NOMO-1 treated with dmso at 0.1 percent for 144 hours (cell line): ENCODE measurements around the gene GSE1.
"Not testable (repeated sequence)": the region's sequence is repeated elsewhere in the genome, so short reads cannot be mapped to it uniquely, and the experiment has no call there.

Experiments used
- DNase-seq: peaks from one replicate; lab custom pipeline; 2025; ENCODE audit not compliant: unreplicated experiment; lab: John Stamatoyannopoulos, UW

Gene GSE1

DNA sequence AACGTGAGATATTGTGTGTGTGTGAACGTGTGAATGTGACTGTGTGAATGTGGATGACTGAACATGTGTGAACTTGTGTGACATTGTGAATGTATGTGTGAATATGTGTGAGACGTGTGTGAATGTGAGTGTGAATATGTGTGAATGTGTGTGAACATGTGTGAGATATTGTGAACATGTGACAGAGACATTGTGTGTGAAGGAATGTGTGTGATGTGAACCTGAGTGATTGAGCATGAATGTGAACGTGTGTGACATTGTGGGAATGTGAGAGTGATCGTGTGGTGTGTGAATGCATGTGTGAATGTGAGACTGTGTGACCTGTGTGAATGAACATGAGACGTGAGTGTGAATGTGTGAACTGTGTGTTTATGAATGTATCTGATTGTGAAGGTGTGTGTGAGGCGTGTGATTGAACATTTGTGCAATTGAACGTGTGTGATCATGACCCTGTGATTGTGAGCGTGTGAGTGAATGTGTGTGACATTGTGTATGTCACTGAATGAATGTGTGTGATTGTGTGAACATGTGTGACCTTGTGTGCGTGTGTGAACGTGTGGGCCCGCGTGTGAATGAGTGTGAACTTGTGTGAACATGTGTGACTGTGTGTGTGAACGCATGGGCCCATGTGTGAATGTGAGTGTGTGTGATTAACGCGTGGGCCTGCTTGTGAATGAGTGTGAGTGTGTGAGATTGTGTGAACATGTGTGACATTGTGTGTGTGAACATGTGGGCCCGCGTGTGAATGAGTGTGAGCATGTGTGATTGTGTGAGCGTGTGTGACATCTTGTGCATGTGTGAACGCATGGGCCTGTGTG is 23.2 kb upstream of the GSE1 start:
- DNase-seq, result no peak

DNA sequence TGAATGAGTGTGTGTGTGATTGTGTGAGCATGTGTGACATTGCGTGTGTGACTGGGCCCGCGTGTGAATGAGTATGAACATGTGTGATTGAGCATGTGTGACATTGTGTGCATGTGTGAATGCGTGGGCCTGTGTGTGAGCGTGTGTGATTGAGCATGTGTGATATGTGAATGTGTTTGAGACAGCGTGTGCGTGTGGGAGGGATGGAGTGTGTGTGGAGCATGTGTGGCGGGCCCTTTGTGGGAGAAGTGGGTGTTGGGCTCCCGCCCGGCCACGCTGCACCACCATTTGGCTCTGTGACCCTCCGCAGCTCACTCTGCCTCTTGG is 22.7 kb upstream of the GSE1 start:
- no peak for DNase-seq

- DNase-seq, result no peak
Observed at GRCh38 chr16:85591381-85591780, 21.7 kb upstream of the GSE1 start.

DNA sequence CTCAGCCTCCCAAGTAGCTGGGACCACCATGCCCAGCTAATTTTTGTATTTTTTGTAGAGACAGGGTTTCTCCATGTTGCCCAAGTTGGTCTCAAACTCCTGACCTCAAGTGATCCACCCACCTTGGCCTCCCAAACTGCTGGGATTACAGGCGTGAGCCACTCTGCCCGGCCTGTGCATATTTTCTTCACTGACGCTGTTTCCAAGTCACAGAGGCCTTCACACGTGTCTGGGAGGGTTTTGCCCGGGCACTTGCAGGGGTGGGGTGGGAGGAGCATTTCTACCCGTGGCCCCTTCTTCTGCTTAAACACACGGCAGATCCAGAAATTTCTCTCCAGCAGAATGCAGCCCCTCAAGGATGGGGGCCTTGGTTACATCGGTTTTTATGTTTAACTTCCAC is 20.8 kb upstream of the GSE1 start:
- DNase-seq, result not testable (repeated sequence)

GRCh38 chr16:85592700-85593493 is 20.2 kb upstream of the GSE1 start:
- no peak for DNase-seq

DNA sequence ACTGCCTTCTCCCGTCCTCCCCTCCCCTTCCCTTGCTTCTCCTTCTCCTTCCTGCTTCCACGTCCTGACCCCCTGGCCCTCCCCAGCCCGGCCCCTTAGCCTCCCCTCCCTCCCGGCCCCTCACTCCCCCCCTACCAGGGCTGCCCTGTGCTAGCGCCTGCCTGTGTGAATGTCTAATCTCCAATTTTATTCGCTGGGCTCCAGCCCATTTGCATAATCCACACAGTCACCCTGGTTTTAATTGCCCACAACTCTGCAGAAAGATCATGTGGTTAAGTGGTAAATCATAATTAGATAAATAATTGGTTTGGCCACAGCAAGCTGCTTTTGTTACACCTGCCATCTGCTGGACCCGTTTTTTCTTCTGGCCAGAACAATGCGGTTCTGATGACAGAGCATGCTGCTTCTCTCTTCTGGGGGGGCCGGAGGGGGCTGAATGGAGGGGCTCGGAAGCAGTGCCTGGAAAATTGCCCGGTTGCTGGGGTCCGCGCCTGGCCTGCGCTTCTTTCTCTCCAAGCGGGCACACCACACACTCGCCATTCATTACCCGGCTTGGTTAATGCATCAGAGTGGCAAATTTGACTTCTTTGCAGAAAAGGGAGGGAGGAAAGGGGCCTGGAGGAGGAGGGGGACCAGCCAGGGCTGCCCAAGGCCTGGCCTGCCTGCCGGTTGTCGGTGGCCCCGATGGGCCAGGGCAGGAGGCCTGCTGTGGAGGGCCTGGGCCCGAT is 19.5 kb upstream of the GSE1 start:
- DNase-seq, result peak; percentile 58

DNA sequence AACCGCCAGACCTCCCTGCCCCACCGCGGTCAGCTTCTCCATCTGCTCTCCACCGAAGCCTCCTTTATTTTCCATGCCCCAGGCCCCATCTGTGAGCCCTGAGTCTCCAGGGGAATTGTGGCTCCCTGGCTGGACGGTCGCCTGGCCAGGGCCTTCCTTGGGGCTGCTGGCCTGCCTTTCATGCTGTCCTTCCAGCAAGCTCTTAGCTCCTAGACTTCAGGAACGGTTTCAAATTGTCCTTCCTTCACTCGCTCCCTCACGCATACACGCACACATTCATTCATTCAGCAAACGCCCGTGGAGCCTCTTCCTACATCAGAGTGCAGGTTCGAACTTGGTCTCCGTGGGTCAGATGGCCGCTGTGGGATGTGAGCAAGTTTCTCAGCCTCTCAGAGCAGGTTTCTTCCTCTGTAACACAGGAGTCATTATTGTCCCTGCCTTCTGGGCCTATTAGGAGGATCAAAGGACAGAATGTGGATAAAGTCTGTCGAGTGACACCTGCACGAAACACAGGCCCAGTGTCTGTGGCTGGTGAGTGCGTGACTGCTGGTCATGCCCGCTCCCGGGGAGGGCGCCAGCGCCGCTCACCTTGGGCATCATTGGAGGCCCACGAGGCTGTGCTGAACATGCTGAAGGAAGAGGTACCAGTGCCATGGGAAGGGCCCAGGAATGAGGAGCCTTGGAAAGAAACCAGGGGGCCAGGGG is 18.7 kb upstream of the GSE1 start:
- no peak for DNase-seq

GRCh38 chr16:85594978-85595661 is 18.0 kb upstream of the GSE1 start:
- DNase-seq, result no peak

GRCh38 chr16:85595812-85596502 is 17.2 kb upstream of the GSE1 start:
- no peak for DNase-seq

DNA sequence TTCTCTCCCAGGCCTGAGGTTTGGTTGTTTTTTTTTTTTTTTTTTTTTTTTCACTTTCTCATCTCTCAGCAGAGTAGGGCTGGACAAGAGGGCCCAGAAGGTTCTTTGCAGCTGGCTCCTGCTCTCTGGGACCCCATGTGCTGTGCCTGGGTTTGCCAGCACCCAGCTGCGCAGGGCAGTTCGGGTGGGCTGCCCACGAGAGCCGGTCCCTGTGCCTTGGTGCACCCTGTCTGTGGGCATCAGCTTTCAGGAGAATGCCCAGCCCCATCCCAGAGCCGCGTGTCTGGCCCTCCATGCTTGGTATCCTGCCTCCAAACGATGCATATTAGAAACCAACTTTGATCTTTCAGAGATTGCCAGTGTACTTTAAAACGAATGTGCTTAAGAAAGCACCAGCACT is 15.0 kb upstream of the GSE1 start:
- no peak for DNase-seq

- no peak for DNase-seq
Observed at GRCh38 chr16:85600078-85600477, 13.0 kb upstream of the GSE1 start.

DNA sequence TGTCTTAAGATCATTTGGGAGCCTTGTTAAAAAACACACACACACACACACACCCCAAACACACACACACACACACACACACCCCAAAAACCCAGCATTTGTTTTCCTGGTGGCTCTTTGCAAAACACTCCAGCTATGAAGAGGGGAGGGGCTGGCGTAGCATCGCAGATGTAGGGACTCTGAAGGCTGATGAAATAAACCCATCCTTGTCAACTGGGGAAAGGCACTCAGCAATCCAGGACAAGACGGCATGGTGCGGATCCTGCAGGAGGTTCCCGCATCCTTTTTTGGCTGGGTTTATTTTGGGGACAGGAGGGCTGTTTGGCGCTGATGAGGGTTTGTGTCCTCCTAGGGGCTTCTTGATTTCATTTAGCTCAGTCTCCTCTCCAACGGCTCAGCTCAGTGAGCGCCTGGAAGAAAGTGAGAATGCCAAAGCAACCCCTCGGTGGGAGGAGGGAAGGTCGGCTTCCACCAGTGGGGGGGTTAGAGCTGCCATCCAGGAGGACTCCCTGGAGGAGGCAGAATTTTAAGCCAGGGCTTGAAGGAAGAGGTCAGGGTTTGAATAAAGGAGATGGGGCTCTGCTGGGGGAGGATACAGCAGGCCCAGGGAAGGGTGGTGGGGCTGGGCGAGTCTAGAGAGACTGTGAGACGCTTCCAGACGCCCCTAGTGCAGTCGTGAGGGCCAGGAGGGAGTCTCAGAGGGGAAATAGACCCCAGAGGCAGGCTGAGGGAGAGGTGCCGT is 12.4 kb upstream of the GSE1 start:
- no peak for DNase-seq

GRCh38 chr16:85601272-85601639 is 11.9 kb upstream of the GSE1 start:
- no peak for DNase-seq

DNA sequence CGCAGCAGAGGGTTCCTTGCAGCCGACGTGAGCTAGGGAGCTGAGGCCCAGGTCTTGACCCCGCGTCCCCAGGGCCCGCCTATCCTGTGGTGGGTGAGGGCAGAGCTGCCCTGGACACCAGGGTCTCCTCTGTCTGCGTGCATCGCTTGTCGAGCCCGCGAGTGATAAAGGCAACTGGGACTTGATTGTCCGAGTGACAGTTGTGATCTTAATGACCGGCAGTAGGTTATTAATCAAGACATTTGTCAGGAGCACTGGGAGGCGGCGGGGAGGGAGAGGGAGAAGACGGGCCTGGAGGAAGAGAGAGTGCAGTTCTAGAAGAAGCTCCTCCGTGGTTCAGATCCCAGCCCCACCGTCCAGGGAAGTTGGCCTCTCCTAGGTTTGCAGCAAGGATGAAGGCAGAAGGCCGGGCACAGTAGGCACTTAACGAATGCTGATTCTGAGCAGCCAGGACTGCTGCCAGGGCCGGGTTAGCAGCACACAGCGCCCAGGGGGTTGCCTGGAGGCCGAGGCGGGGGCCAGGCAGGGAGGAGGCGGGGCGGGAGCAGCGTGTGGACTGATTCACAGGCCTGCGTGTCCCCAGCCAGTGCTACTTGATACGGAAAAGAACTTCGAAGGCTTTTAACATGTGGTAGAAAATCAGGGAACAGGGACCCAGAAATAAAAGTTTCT is 11.3 kb upstream of the GSE1 start:
- no peak for DNase-seq

DNA sequence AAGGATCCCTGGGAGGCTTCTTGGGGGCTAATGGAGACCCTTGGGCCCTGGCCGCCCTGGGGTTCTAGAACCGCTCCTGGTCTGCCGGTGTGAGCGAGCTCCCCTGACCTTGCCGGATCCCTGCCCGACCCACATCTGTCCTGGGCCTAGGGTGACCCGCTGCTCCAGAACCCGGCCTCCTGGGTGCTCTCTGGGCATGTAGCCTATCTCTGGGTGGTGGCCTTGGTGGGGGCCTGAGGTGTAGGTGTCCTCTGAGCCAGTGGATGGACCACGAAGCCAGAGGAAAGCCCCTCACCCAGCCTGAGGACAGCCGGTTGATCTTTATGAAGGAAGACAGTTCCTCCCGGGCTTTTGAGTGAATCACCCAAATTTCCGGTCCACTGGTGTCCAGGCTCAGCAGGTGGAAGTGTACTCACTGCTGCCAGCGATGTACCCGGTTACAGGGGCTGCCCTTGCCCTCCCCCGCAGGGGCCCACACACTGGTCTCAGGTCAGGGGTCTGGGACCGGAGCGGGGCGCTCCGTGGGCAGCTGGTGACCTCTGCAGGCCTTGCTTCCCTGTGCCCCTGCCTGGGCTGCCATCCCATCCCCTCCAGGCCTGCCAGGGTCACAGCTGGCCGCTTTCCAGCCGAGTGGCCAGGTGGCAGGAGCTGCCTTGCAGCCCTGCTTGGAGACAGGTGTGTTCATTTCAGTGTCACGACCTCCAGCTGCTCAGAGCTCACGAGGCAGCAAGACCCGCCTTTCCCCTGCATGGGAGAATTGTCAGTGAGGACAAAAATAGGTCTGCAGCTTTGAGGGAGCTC is 10.5 kb upstream of the GSE1 start:
- no peak for DNase-seq

DNA sequence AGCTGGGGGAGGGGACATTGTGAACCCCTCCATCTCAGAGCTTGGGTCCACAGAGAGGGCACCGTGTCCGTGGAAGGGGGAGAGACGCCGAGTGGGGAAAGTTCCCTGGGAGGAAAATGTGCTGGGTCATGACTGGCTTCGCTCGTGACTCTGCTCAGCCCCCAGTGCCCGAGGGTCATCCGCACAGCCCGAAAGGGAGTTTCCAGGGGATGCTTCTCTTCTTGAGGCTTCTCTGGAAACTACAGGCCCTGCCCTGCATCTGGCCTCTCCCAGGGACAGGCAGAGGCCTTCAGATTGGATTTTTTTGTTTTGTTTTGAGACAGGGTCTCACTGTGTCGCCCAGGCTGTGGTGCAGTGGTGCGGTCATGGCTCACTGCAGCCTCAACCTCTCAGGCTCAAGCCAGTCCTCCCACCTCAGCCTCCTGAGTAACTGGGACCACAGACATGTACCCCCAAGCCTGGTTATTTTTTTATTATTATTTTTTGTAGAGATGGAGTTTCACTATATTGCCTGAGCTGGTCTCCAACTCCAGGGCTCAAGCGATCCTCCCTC is 9.8 kb upstream of the GSE1 start:
- no peak for DNase-seq

GRCh38 chr16:85604145-85604705 is 8.9 kb upstream of the GSE1 start:
- DNase-seq, result no peak
